ENCODE measurements around the gene ITGAL.

- TF ChIP-seq CTCF (IDR thresholded peaks at IDR 0.05; ENCODE audit: low read length) (no peak), EZH2 (IDR thresholded peaks at IDR 0.05; ENCODE audit: borderline replicate concordance, low read length) (no peak)
These were observed 97.4 kb downstream of the ITGAL start for GRCh38 chr16:30569746-30570635.
